NCI-H82 treated with DMSO at 0.1 percent for 48 hours (cell line): Measurements from ENCODE around the gene SRPRA.
"Not testable (repeated sequence)": the region's sequence is repeated elsewhere in the genome, so short reads cannot be mapped to it uniquely, and the experiment has no call there.

Experiments used
- DNase-seq: peaks from one replicate; lab custom pipeline; 2025; ENCODE audit not compliant: unreplicated experiment; lab: John Stamatoyannopoulos, UW

The SRPRA gene

GRCh38 chr11:126268708-126269579 lies at the start of gene SRPRA, which contains the start of gene FOXRED1:
Gene SRPRA, minus strand, starts transcription at chr11:126268895. Its CDS starts 91 bp downstream, at chr11:126268804.
Gene FOXRED1, plus strand, starts transcription at chr11:126269154. Its CDS starts 53 bp downstream, at chr11:126269207.
- DNase-seq: peak; percentile 88

- no peak for DNase-seq
Observed at GRCh38 chr11:126317756-126318573, 49.3 kb upstream of the SRPRA start.

- DNase-seq: no peak
Observed at GRCh38 chr11:126317432-126317755, 48.7 kb upstream of the SRPRA start.

GRCh38 chr11:126313826-126314225 lies 45.1 kb upstream of the SRPRA start:
- no peak for DNase-seq

- no peak for DNase-seq
Observed at GRCh38 chr11:126312961-126313360, 44.3 kb upstream of the SRPRA start.

GRCh38 chr11:126311401-126312291 lies 43.0 kb upstream of the SRPRA start:
- no peak for DNase-seq

GRCh38 chr11:126310992-126311310 lies 42.3 kb upstream of the SRPRA start:
- DNase-seq: no peak

- DNase-seq: peak; percentile 4
Observed at GRCh38 chr11:126310200-126310991, 41.7 kb upstream of the SRPRA start.

GRCh38 chr11:126308771-126309170 lies 40.1 kb upstream of the SRPRA start:
- DNase-seq: not testable (repeated sequence)

GRCh38 chr11:126308271-126308671 lies 39.6 kb upstream of the SRPRA start:
- no peak for DNase-seq

GRCh38 chr11:126307706-126308105 lies 39.0 kb upstream of the SRPRA start:
- no peak for DNase-seq

- no peak for DNase-seq
Observed at GRCh38 chr11:126305699-126306098, 37.0 kb upstream of the SRPRA start.

- no peak for DNase-seq
Observed at GRCh38 chr11:126304457-126305075, 35.9 kb upstream of the SRPRA start.

GRCh38 chr11:126303623-126304456 lies 35.1 kb upstream of the SRPRA start, which contains the start of gene DCPS:
Gene DCPS, plus strand, starts transcription at chr11:126304060. Its CDS starts 21 bp downstream, at chr11:126304081.
- DNase-seq: peak; percentile 70

GRCh38 chr11:126297004-126297403 lies 28.3 kb upstream of the SRPRA start:
- no peak for DNase-seq

GRCh38 chr11:126293726-126294125 lies 25.0 kb upstream of the SRPRA start:
- no peak for DNase-seq

- DNase-seq: no peak
Observed at GRCh38 chr11:126290887-126291286, 22.2 kb upstream of the SRPRA start.

GRCh38 chr11:126288237-126288636 lies 19.5 kb upstream of the SRPRA start:
- DNase-seq: no peak

- no peak for DNase-seq
Observed at GRCh38 chr11:126284829-126285228, 16.1 kb upstream of the SRPRA start.
